Activated T-helper 1 cell treated with anti-CD3 and anti-CD28 coated beads, Interleukin-12 subunit alpha, Interleukin-12 subunit beta, Interleukin-2, Interleukin-4 antibody, amounts not matched to agents 30 ng/mL and 10 ng/mL and 1 ng/mL, durations not matched to agents 14 hours and 24 hours and 36 hours (primary cell): ENCODE measurements around the gene PHLPP1. TPM values are rescaled to one million over a fixed set of nuclear protein-coding genes. Genes with fewer than 3 reads are reported as not detected.

ENCODE experiments used
- DNase-seq: peaks from one replicate; pipeline ENCODE4 v3.0.0; 2021; ENCODE audit warnings: low spot score
- H3K27ac Mint-ChIP-seq: one replicate; pipeline ENCODE4 v1.8.0; 2021; ENCODE audit warnings: mild to moderate bottlenecking, mixed read lengths
- H3K27me3 Mint-ChIP-seq: one replicate; pipeline ENCODE4 v1.8.0; 2022; ENCODE audit warnings: mild to moderate bottlenecking, moderate library complexity, mixed read lengths; ENCODE audit not compliant: insufficient read depth
- H3K36me3 Mint-ChIP-seq: one replicate; pipeline ENCODE4 v1.8.0; 2021; ENCODE audit warnings: low read depth, mixed read lengths
- H3K4me1 Mint-ChIP-seq: one replicate; pipeline ENCODE4 v1.8.0; 2021; ENCODE audit warnings: low read depth, mixed read lengths
- H3K4me3 Mint-ChIP-seq: one replicate; pipeline ENCODE4 v1.8.0; 2021; ENCODE audit warnings: mild to moderate bottlenecking, moderate library complexity, mixed read lengths
- H3K9me3 Mint-ChIP-seq: one replicate; pipeline ENCODE4 v1.8.0; 2021; ENCODE audit warnings: mixed read lengths
- intact Hi-C: fragments of 100-400 bp; cut with micrococcal nuclease; formaldehyde crosslinking; loops from one replicate; pipeline ENCODE4 v1.15.1; 2024
- total RNA-seq: library from RNA; stranded (reverse); gene quantifications from 2 replicates; pipeline ENCODE4 v1.2.3, GENCODE V29; 2022

The PHLPP1 gene
- total RNA-seq, 1 donor from 2014 or later: 14.1 TPM

DNA sequence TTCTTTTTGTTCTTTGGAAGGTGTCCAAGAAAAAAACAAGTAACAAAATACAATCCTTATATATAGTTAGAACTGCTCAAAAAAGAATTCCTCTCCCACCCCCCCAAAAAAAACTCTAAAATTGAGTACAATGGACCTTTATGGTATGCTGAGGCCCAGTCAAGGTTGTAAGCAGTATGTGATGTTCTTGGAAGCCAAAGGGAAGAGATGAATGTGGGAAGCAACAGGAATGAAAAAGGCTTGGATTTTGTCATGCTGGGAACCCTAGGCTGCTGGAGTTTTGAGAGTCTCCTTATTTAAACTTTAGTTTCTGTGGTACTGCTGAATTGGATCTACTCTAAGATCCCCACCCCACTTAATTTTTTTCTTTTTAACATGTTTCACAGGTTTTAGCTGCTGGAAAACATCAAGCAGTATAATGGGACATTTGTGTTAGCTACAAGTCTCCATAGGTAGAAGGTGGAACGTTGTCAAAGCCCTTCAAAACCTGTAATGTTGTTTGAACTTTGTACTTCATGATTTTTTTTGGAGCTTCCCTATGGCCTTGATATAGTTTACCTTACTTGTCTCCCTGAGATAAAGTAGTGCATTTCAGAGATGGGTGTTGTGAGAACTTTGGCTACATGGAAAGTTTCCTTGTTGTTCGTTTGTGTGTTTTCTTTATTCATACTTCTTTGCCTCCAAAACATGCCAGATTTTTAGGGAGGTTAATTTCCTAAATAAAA is 57.7 kb downstream of the PHLPP1 start:
- Mint-ChIP-seq H3K27me3 (no peaks in the 10 kb centered on the region), H3K36me3 (peaks cover 4% of the 10 kb centered on the region), H3K27ac (no peak overlapping the region), H3K9me3 (peaks cover 5% of the 10 kb centered on the region), H3K4me3 (no peak overlapping the region), H3K4me1 (peaks cover 16% of the 10 kb centered on the region)
- intact Hi-C loops: no loop called here
- DNase-seq: no peak

DNA sequence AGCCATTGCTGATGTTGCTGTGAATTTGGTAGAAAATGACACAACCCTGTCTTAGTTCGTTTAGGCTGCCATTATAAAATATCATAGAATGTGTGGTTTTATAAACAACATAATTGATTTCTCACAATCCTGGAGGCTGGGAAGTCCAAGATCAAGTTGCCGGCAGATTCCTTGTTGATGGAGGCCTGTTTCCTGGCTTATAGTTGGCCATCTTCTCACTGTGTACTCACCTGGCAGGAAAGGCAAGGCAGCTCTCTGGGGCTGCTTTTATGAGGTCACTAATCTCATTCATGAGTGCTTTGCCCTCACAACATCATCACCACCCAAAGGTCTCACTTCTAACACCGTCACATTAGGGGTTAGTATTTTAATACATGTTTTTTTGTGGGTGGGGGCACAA is 58.4 kb downstream of the PHLPP1 start:
- Mint-ChIP-seq H3K4me3 (no peak overlapping the region), H3K27me3 (no peaks in the 10 kb centered on the region), H3K36me3 (peaks cover 4% of the 10 kb centered on the region), H3K4me1 (peaks cover 11% of the 10 kb centered on the region), H3K27ac (no peak overlapping the region), H3K9me3 (peaks cover 5% of the 10 kb centered on the region)
- intact Hi-C loops: no loop called here
- no peak for DNase-seq

DNA sequence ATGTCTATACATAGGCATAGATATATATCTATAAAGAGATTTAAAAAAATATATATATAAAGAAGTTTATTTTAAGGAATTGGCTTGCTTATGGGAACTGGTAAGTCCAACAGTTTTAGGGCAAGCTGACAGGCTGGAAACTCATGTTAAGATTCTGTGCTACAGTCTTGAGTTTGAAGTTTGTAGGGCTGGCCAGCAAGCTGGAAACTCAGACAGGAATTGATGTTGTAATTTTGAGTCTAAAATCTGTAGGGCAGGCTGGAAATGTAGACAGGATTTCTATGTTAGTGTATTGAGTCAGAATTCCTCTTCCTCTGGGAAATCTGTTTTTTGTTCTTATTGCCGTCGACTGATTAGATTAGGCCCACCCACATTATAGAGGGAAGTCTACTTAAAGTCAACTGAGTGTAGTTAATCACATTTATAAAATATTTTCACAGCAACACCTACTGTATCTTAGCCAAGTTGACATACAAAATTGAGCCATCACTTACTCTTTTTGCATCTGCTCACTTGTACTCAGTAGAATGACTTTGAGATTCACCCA is 60.8 kb downstream of the PHLPP1 start:
- H3K9me3 Mint-ChIP-seq: peaks cover 5% of the 10 kb centered on the region
- no peak for DNase-seq
- H3K4me3 Mint-ChIP-seq: no peak overlapping the region
- H3K27me3 Mint-ChIP-seq: no peaks in the 10 kb centered on the region
- H3K4me1 Mint-ChIP-seq: peaks cover 15% of the 10 kb centered on the region
- no peak overlapping the region for H3K27ac Mint-ChIP-seq
- peaks cover 2% of the 10 kb centered on the region for H3K36me3 Mint-ChIP-seq
- intact Hi-C loops: no loop called here

DNA sequence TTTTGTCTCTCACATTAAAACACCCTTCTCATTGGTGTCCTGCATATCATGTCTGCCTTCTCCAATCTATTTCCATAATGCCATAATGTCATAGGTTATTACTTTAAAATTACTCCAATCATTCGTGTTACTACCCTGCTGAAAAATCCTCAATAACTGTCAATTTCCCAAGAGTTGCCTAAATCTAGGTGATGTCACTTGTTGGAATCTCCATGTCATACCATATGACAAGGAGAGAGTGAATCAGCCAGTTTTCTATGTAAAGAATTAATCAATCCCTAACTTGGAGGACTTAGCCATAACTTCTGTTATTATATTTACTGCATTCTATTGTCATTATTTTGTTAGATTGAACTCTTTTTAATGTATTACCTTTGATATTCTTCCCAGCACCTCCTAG is 62.5 kb downstream of the PHLPP1 start:
- H3K9me3 Mint-ChIP-seq: peaks cover 5% of the 10 kb centered on the region
- H3K4me1 Mint-ChIP-seq: peaks cover 13% of the 10 kb centered on the region
- intact Hi-C loops: no loop called here

DNA sequence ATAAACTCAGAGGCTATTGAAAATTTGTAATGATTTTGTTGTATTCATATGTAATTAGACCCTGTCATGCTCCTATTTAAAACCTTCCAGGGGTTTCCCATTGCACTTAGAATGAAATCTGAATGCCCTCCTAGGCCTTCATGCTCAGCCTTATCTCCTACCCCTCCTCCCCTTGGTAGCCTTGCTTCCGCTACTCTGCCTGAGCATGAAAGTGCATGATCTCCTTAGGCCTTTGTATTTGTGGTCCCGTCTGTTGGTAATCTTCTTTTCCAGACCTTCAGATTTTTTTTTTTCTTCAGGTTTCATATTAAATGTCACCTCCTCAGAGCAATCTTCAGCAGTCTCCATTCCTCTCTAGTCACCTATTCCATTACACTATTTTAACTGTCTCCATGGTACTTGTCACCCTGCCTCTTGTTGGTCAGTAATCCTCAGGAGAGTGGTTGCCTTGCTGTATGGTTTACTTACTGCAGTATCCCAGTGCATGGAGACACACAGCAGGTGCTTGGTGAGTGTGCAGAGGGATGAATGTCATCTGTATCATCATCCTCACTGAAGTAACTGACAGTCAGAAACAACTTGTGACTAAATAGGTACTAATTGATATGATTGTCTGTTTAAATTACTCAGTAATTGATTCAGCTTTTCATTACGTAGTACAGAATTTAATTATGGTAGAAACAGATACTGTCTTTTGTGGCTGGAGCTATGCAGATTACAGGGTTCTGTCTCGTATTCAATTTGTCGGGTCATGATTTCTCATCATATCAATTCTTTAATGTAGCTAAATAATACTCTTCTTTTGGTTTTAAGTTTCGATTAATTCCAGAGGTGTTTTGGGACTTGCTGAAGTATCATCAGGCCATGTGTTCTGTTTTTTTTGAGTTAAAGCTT is 63.9 kb downstream of the PHLPP1 start:
- intact Hi-C loops: no loop called here
- Mint-ChIP-seq H3K9me3 (peaks cover 5% of the 10 kb centered on the region), H3K27me3 (no peaks in the 10 kb centered on the region), H3K4me3 (no peak overlapping the region), H3K36me3 (peaks cover 2% of the 10 kb centered on the region), H3K27ac (no peak overlapping the region), H3K4me1 (peaks cover 22% of the 10 kb centered on the region)
- DNase-seq: no peak

More for the DNA sequence above, 62.5 kb downstream of the PHLPP1 start:
- H3K36me3 Mint-ChIP-seq: peaks cover 2% of the 10 kb centered on the region
- no peak for DNase-seq
- no peaks in the 10 kb centered on the region for H3K27me3 Mint-ChIP-seq
- H3K27ac Mint-ChIP-seq: no peak overlapping the region
- no peak overlapping the region for H3K4me3 Mint-ChIP-seq

DNA sequence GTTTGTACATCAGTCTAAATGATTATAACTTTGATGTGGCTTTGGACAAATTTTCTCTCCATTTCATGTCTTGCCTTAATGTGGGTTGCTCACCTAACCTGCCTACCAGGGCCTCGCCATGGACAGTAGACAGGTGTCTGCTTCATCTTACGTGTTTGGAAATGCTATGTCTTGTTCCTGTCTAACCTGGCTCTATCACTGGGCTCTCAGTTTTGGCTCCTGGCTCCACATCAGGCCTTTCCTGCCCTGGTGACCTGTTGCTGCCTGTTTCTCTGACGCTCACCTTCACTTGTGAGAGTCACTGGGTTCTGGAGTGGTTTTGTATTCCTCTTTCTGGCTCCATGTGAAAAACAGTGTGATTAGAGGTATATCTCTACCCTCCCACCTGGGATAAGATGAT is 65.9 kb downstream of the PHLPP1 start:
- Mint-ChIP-seq H3K27me3 (no peaks in the 10 kb centered on the region), H3K4me3 (no peak overlapping the region), H3K36me3 (no peaks in the 10 kb centered on the region), H3K27ac (no peak overlapping the region), H3K4me1 (peaks cover 35% of the 10 kb centered on the region), H3K9me3 (no peaks in the 10 kb centered on the region)
- intact Hi-C loops: loop anchor here (5.0 kb wide), 1 partner anchor 259 kb away; the partner anchor contains the start of gene ZCCHC2
- DNase-seq: no peak

DNA sequence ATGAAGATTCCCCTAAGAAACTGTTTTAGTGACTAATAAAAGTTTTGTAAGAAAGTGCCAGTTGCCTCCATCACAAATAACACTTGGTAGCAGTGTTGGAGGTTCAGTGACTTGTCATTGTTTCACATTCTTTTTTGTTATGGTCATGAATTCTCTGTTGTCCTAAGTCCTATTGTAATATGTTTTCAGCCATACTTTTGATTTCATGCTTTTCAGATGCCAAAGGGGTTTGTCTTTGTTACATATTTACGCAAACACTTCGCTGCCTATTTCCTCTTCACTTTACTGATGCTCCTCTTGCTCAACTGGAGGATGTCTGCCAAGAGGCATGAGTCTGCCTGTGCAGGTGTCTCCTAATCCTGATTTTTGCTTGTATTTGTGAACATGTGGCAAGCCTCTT is 66.6 kb downstream of the PHLPP1 start:
- Mint-ChIP-seq H3K4me3 (no peak overlapping the region), H3K9me3 (no peaks in the 10 kb centered on the region), H3K27me3 (no peaks in the 10 kb centered on the region), H3K27ac (no peak overlapping the region), H3K4me1 (peaks cover 35% of the 10 kb centered on the region), H3K36me3 (no peaks in the 10 kb centered on the region)
- no peak for DNase-seq
- intact Hi-C loops: loop anchor here (5.0 kb wide), 1 partner anchor 260 kb away; the partner anchor contains the start of gene ZCCHC2

DNA sequence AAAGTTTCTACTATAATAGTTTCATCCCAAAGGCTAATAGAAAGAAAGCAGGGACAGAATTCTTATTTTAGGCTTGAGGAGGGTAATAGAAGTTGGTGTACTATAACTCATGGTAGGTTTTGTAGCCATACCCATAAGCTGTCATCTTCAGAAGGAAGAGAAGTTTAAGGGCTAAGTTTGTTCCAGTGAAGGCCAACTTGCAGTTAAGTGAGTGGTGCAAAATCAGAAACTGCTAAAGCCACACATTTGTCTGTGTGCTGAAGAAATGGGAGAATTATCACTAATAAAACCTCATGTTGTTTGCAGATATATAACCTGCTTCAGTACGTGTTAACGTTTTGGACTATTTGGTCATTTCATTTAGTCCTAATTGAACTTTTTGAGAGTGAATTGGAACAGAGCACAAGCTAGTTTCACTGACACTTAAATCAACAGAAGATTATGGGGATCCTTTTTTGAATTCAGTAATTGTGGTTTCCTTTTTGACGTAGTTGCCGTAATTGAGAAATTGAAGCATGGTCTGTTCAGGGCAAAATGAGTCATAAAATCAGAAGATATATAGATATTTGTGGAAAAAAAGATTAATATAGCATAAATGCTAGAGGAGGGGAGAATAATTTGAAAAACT is 69.1 kb downstream of the PHLPP1 start:
- H3K4me3 Mint-ChIP-seq: peak overlapping the region; percentile 20
- no peaks in the 10 kb centered on the region for H3K27me3 Mint-ChIP-seq
- intact Hi-C loops: loop anchor here (1.0 to 5.0 kb wide), 4 partner anchors 13 to 262 kb away; partner anchors contain the start of genes PHLPP1 and ZCCHC2
- no peak for DNase-seq
- H3K9me3 Mint-ChIP-seq: no peaks in the 10 kb centered on the region
- no peaks in the 10 kb centered on the region for H3K36me3 Mint-ChIP-seq
- peak overlapping the region; percentile 74 for H3K27ac Mint-ChIP-seq
- H3K4me1 Mint-ChIP-seq: peaks cover 36% of the 10 kb centered on the region

DNA sequence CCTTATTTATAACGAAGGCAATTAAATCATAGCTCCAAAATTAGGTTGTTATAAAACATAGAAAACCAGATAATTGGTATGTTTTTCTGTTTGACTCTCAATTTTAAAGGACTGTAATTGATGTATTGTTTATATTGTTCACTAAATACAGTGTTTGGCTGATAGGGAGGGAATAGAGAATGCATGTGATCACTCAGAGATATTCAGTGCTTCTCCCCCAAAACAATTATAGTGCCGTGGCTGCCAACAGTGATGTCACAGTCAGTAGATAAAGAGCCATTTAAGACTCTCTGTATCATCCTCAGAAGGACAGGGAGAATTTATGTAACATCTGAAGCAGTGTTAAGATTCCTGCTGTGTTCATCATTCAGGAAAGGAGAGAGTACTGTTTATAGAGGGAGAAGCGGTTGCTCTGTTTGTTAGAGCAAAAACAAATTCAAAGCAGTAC is 69.6 kb downstream of the PHLPP1 start:
- intact Hi-C loops: loop anchor here (1.0 to 5.0 kb wide), 4 partner anchors 14 to 263 kb away; partner anchors contain the start of genes PHLPP1 and ZCCHC2
- H3K27me3 Mint-ChIP-seq: no peaks in the 10 kb centered on the region
- H3K9me3 Mint-ChIP-seq: no peaks in the 10 kb centered on the region
- no peak overlapping the region for H3K27ac Mint-ChIP-seq
- no peak for DNase-seq
- H3K4me1 Mint-ChIP-seq: peaks cover 36% of the 10 kb centered on the region
- no peak overlapping the region for H3K4me3 Mint-ChIP-seq
- no peaks in the 10 kb centered on the region for H3K36me3 Mint-ChIP-seq

DNA sequence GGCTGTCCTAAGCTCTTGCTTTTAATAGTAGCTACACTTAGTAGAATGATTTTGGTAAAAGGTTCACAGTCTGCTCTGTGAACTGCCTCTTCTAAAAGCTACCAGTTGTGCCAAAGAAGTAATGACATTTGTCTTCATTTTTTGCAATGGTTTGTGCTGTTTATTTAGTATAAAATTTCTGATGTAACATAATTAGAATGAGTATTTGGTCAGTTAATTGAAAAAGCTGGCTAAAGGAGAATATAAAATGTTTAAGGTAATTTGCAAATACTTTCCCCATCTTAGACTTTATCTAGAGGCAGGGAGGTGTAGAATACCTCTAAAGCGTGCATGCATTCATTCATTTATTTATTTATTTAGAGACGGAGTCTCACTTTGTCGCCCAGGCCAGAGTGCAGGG is 71.3 kb downstream of the PHLPP1 start:
- Mint-ChIP-seq H3K4me1 (peaks cover 45% of the 10 kb centered on the region), H3K4me3 (no peak overlapping the region), H3K27ac (no peak overlapping the region), H3K27me3 (peaks cover 5% of the 10 kb centered on the region), H3K9me3 (no peaks in the 10 kb centered on the region), H3K36me3 (no peaks in the 10 kb centered on the region)
- no peak for DNase-seq
- intact Hi-C loops: no loop called here

DNA sequence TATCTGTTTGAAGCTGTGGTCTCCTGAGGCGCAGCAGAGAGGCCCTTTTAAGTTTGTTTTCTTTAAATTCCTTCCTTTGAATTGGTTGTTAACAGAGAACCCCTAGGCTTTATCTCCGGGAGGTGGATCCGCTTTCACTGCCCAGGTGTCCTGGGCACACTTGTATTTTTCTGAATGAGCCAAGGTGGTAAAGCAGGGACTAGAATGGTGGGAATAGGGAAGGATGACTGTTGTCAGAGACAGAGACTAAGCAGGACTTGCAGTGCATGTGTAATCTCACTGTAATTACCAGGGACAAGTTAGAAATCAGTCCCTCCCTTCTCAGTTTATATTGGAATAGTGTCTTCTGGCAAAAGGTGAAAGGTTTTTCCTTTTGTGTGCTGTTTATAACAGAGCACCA is 72.8 kb downstream of the PHLPP1 start:
- Mint-ChIP-seq H3K27ac (no peak overlapping the region), H3K4me3 (no peak overlapping the region), H3K4me1 (peaks cover 42% of the 10 kb centered on the region), H3K27me3 (peaks cover 5% of the 10 kb centered on the region), H3K36me3 (no peaks in the 10 kb centered on the region), H3K9me3 (no peaks in the 10 kb centered on the region)
- intact Hi-C loops: no loop called here
- DNase-seq: no peak

DNA sequence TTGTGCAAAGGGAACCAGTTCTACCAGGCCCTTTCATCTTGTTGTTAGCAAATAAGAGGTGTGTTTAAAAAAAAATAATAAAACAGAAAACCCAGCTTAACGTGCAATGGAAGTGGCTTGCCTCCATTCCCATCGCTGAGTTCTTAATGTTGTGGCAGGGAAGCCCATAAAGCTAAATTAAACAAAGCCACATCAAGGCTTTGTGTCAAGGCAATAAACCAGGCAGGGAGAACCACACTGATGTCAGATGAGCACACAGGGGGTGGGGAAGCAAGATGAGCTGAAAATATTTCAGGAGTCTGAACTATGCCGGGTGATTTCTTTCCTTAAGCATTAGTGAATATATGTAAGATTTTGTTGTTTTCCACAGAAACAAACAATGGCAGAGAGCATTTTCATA is 73.5 kb downstream of the PHLPP1 start:
- Mint-ChIP-seq H3K27ac (no peak overlapping the region), H3K36me3 (no peaks in the 10 kb centered on the region), H3K4me1 (peaks cover 36% of the 10 kb centered on the region), H3K27me3 (peaks cover 5% of the 10 kb centered on the region), H3K9me3 (no peaks in the 10 kb centered on the region), H3K4me3 (no peak overlapping the region)
- intact Hi-C loops: no loop called here
- DNase-seq: no peak
